Measurements from ENCODE around the gene PPM1B. TPM values are rescaled to one million over a fixed set of nuclear protein-coding genes. Genes with fewer than 3 reads are reported as not detected.
"Not testable (repeated sequence)": the region's sequence is repeated elsewhere in the genome, so short reads cannot be mapped to it uniquely, and the experiment has no call there.

PPM1B gene
- total RNA-seq, 1 donor from 2014 or later, result 51.6 TPM

GRCh38 chr2:44155666-44156446 is 12.8 kb upstream of the PPM1B start:
- DNase-seq (ENCODE audit: low read depth), result peak; percentile 58

GRCh38 chr2:44163777-44164176 is 4.9 kb upstream of the PPM1B start:
- no peak for DNase-seq (ENCODE audit: low read depth)

- no peak for DNase-seq (ENCODE audit: low read depth)
These were observed 4.1 kb upstream of the PPM1B start for GRCh38 chr2:44164617-44165016.

GRCh38 chr2:44166096-44166495 is 2.6 kb upstream of the PPM1B start:
- DNase-seq (ENCODE audit: low read depth), result no peak

- no peak for DNase-seq (ENCODE audit: low read depth)
These were observed 1.3 kb upstream of the PPM1B start for GRCh38 chr2:44167311-44167907.

GRCh38 chr2:44167908-44168680 is 581 bp upstream of the PPM1B start:
- DNase-seq (ENCODE audit: low read depth), result peak; percentile 100

- peak; percentile 50 for DNase-seq (ENCODE audit: low read depth)
These were observed 652 bp downstream of the PPM1B start for GRCh38 chr2:44169155-44169898.

GRCh38 chr2:44170311-44170717 is 1.6 kb downstream of the PPM1B start:
- DNase-seq (ENCODE audit: low read depth), result peak; percentile 32

- peak; percentile 5 for DNase-seq (ENCODE audit: low read depth)
These were observed 2.3 kb downstream of the PPM1B start for GRCh38 chr2:44171018-44171417.

GRCh38 chr2:44171442-44171841 is 2.8 kb downstream of the PPM1B start:
- not testable (repeated sequence) for DNase-seq (ENCODE audit: low read depth)

GRCh38 chr2:44172576-44172975 is 3.9 kb downstream of the PPM1B start:
- DNase-seq (ENCODE audit: low read depth), result no peak

- DNase-seq (ENCODE audit: low read depth), result no peak
These were observed 10.3 kb downstream of the PPM1B start for GRCh38 chr2:44178950-44179349.

- no peak for DNase-seq (ENCODE audit: low read depth)
These were observed 13.0 kb downstream of the PPM1B start for GRCh38 chr2:44181648-44182047.

GRCh38 chr2:44184106-44184505 is 15.4 kb downstream of the PPM1B start:
- DNase-seq (ENCODE audit: low read depth), result no peak

GRCh38 chr2:44186810-44187209 is 18.1 kb downstream of the PPM1B start:
- no peak for DNase-seq (ENCODE audit: low read depth)

GRCh38 chr2:44187251-44187650 is 18.6 kb downstream of the PPM1B start:
- DNase-seq (ENCODE audit: low read depth), result no peak

- no peak for DNase-seq (ENCODE audit: low read depth)
These were observed 20.0 kb downstream of the PPM1B start for GRCh38 chr2:44188696-44189095.

GRCh38 chr2:44189104-44189503 is 20.4 kb downstream of the PPM1B start:
- DNase-seq (ENCODE audit: low read depth), result no peak

GRCh38 chr2:44190526-44190925 is 21.9 kb downstream of the PPM1B start:
- no peak for DNase-seq (ENCODE audit: low read depth)

GRCh38 chr2:44191739-44192138 is 23.1 kb downstream of the PPM1B start:
- DNase-seq (ENCODE audit: low read depth), result no peak

- DNase-seq (ENCODE audit: low read depth), result no peak
These were observed 24.0 kb downstream of the PPM1B start for GRCh38 chr2:44192646-44193045.

Measured in myocyte (in vitro differentiated cells).